ENCODE measurements around the gene ADGRG6.
"Not testable (repeated sequence)": the region's sequence is repeated elsewhere in the genome, so short reads cannot be mapped to it uniquely, and the experiment has no call there.

Gene ADGRG6

DNA sequence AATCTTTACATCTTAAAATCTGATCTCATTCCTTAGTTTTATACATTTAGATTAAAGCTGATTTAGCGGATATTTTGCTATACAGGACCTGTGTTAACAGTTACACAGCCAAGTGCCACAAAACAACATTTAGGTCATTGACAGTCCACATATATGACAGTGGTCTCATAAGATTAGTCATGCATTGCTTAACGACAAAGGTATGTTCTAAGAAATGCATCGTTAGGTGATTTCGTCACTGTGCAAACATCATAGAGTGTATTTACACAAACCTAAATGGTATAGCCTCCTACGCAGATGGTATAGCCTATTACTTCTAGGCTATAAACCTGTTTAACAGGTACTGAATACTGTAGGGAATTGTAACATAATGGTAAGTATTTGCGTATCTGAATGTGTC, 21.6 kb downstream of the ADGRG6 start:
- no peak for DNase-seq

DNA sequence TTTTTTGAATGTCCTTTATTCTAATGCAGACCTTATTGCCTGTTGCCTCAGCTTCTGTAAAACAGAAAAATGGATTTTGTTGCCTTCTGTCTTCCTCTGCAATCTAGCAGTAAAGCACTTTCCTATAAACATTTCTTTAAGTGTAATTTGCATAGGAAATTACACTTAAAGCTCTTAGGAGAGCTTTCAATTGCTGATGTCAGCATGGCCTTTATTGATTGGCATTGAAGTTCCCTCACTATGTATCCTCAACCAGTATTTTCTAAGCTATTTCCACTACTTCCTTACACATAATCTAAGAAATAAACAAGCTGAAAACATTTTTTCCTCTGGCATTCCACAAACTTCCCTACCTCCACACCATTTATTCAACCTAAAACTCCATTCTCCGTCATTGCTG, 22.3 kb downstream of the ADGRG6 start:
- DNase-seq, result no peak

DNA sequence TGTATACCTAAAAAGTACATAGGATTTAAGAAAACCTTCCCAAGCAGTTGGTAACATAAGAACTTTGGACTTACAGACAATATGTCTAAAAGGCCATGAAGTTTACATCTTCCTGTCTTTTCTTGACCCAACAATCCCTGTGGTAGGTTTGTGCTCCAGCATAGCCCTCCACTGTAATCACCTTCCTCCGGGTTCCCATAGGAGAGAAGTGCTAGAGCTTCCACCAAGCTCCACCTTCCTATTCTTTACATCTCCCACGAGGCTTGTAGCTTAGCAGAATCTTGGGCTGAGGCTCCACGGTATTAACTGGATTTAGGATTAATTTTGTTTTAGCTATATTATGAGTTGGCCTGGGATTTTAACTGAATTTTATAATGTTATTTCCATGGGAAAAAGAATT, 23.3 kb downstream of the ADGRG6 start:
- DNase-seq, result no peak

DNA sequence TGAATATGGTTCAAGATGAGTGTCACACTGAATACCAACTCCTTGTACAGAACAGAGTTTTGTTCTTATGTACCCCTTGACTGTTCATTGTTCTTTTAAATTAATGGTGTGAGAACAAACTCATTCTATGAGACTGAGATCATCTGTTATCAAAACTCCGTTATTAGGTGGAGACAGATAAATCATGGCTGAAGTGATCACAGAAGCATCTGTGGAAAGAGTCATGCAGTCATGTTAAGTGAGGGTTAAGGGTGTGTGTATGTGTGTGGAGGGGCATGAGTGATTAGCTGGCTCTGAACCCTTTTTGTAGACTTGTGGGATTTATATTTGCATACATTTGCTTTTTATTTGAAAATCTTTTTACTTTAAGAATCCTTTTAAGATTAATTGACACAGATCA, 24.7 kb downstream of the ADGRG6 start:
- no peak for DNase-seq

DNA sequence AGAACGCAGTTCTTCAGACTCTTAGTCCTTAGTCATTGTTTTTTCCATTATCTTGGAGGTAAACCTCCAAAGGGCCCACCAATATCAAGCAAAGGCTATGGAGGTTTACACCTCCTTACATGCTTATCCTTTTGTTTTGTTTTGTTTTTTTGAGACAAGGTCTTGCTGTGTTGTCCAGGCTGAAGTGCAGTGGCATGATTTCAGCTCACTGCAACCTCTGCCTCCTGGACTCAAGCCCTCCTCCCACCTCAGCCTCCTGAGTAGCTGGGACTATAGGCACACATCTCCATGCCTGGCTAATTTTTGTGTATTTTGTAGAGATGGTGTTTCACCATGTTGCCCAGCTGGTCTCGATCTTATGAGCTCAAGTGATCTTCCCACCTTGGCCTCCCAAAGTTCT, 26.3 kb downstream of the ADGRG6 start:
- no peak for DNase-seq

DNA sequence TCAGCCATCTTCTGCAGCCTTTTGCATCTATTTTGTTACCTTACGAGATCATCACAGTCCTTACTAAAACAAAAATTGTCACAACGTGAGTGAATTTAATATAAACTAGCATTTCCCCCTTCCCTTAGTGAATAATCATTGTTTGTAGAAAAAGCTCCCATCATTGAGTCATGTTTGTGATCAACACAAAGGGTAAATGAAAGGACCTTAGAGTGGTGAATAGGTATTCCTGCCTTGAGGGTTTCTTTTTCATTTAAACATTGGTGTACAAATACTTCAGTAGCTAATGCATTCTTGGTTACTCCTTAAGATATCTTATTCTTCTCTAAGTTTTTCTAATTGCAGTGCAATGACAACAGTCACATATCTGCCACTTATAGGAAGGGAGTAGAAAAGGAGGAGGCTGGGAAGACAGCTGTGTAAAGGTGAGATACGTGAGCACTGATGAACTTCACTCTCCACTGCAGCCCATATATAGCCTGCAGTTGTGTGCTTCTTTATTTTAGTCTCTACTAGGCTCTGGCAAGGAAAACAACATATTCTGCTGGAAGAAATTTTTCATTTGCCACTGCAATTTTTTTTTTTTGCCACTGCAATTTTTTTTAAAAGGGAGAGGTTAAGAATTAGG, 27.8 kb downstream of the ADGRG6 start:
- DNase-seq, result no peak

DNA sequence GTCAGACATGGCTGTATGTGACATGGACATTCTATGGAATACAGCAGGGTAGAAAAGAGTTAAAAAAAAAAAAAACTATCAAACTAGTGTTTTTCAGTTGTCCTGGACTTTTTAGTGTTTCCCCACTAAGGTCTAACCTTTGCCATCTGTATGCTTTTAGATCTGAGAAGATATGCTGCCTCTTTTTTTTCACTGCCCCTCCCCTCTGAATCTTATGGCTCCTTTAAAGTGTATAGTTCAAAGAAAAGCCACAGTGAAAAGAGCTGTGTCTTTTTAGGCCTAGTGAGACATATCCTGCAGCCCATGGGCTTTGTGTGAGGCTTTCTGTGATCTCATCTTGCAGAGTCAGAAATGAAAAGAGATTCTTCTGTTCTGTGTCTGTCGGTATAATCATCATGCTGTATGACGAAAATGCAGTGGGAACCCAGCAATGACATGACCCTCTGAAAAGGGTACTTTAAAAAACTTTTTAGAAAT, 29.3 kb downstream of the ADGRG6 start:
- no peak for DNase-seq

DNA sequence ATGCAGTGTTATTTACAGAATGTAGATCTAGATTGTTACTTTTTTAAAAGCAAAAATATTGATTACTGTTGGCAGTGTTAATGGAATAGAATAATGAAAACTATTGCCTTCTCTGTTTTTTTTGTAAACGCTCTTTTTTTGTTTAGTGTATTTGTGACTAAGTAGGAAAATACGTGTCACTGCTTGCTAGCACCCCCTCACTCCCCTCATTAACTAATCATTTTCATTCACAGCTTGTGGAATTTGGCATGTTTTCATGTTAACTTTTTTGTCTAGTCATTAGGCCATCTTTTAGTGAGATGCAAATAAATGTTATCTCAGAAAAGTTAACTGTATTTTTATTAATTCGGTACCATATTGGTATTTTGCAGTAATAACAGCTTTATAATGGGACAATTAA, 29.8 kb downstream of the ADGRG6 start:
- DNase-seq, result no peak

DNA sequence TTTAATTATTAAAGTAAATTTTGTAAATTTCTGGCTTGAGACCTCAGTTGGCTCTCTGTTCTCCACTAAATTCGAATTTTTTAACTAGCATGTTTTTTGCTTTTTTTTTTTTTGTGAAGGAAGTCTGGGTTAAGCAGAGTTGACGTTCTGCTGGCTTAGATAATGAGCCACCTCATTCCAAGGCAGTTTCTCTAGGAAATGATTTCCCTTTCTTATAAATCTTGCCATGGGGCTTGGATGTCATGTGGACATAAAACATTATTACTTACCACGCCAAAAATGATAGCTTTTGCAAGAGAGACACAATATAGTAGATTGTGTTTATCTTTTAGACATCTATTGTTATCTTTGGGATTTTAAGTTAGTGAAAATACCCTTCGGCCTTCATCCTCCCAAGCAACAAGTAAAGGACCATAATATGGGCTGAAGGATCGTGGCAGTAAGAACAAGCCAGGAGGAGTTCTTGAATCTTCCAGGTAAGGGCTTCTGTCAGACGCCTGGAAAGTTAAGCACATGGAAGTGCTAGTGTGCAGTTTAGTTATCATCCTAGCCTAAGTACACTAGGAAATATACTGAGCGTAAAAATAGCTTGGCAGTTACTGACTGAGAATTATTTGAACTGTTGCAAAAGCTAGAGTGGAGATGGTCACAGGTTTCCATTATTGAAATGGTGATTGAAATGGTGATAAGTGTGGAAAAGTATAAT, 30.7 kb downstream of the ADGRG6 start:
- DNase-seq, result no peak

DNA sequence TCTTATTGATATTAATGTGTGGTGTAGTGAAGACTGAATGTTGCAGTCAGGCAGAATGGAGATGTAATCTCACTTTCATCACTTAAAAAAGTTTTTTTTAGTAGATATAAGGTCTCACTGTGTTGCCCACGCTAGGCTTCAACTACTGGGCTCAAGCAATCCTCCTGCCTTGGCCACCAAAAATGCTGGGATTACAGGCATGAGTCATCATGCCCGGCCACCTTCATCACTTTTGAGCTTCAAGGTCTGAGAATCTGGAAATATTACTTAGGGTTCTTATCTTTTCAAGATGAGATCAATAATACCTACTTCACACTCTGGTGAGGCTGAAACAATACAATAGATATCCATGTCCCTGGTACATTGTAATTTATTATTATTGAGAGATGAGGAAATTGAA, 31.6 kb downstream of the ADGRG6 start:
- DNase-seq, result no peak

DNA sequence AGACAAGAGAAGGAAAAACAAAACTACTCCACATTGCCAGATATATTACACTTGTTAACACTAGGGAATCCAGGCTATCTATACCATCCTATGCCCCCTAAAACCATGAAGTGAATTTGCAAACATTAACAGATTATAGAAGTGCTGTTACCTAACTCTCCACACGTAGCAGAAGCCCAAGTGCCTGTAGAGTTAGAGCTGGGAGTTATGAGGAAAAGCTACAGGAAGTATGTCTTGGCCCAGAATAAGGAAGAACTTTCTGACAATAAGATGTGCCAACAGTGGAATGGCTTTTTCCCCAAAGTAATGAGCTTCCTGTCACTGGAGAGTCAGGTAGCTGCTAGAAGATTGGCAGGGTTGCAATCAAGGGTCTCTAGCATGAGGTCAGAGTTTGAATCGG, 32.5 kb downstream of the ADGRG6 start:
- DNase-seq, result no peak

DNA sequence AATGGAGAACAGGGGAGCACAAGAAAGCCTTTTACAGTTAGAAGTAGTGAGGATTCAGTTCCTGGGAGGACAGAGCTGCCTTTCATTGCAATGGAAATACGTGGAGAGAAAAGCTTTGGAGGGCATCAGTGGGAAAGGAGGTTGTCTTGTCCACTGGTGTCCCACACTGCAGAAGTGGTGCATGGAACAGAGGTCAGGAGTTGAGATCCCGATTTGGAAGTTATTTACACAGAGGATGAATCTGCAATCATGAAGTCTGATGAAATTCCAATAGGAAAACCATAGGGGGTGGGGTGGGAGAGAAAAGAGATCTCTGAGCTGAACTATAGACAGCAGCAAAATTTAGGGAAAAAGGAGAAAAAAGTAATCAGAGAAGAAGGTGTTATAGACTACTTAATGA, 33.6 kb downstream of the ADGRG6 start:
- no peak for DNase-seq

DNA sequence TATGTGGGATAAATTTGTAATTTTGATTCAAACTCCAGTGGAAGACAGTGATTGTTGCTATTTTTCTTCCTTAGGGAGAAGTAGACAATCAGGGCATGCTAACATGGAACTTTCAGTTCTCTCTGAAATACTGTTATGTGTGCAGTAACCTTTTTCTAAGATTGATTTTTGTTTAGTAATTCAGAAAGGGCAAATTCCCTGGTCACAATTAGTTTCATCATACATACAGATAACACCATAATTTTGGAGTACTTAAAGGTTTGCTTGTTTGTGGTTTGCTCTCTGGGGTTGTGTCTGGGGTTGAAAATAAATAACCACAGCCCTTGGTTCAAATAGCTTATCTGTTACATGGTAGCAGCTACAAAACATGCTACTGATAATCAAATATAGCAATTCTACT, 34.4 kb downstream of the ADGRG6 start:
- DNase-seq, result no peak

DNA sequence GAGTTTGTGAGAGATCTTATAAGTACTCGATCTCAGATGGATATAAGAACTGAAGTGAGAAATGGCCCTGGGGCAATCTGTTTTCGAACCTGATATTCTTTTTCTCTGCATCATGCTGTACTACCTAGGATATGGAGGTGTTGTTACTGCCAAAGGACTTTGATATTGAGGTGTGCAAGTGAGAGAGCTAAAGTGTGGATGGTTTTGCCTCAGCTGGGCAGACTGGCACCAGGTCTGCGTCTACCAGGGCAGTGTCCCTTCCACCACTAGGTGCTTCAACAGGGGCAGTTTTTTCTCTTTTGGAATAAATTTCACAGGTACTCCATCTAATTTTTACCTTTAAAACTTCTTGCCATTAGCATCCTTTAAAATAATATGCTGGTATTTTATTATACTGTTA, 35.0 kb downstream of the ADGRG6 start:
- DNase-seq, result no peak

DNA sequence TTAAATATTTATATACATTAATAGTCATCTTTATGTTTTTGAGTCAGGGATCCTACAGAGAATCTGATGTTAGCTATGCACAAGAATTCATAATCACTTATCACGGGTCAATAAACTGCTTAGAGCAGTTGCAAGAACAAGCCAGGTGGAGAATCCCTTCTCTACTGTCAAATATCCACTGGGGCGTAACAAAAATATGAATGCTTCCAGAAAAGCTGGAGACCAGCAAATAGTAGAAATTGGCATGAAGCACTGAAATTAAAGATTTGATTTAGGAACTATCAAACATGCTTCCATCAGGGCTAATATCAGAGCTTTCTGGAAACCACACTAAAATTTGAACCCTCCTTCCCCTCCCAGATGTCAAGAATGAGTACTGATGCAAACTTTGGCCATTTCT, 37.3 kb downstream of the ADGRG6 start:
- DNase-seq, result no peak

DNA sequence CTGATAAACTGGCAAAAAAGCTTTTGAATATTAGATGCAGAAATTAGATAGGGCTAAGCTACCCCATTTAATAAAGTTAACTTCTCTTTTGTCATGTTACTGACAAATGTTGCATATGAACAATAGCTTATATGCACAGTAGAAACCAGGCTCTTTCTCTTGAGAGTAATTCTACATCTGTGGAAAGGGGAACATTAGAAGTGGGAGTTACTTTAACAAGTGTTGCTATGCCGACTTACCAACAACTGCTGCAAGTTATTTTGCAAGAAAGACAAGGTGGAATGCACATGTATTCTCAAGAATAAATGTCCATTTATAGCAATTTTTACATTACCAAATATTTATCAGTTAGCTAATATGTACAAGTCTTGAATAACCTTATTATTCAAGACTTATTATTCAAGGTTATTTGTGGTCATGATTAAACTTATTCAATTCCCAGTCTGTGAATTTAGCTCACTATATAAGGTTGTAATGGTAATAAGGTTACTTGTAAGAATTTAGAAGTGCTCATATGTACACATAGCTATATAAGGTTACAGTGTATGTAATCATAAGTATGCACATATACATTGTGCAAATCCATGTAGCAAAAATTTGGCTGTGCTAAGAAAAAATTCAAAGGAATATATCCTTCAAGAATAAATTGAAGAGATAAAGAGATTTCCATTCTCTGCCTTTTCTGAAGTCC, 38.3 kb downstream of the ADGRG6 start:
- no peak for DNase-seq

DNA sequence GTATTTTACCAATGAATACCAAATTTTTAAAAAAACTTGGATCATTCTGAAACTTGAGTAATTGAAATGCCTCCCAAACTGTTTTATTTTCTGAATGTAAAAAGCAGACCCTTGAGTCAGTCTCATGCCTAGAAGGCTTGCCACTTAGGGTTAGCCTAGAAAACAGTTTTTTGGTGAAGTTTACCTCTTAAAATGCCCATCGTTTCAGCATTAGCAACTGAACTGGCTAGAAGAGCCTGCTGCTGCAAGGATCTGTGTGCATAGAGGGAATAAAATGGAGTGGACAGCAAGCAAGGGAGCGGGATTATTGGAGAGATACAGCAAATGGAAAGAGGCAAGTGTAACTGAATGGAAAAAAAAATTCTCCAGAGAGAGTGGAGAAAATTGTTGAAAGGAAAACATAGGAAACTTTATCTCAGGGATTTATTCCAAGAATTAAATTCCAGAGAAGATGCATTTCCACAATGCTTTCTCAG, 40.1 kb downstream of the ADGRG6 start:
- DNase-seq, result no peak

DNA sequence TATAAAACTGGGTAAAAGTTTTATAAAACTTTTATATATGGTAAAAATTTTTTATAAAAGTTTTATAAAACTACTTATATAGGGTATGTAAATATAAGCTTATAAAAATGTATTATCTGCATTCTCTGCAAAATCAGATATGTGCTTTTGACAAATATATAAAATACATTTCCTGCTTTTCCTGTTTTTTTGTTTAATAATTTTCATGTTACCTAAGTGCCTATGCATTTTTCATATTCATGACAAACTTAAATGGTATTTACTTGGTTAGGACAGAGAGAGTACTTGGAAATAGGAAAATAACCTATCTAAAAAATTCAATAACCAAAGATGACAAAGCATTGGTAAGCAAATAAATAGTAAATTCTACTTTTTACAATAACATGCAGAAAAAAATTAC, 41.2 kb downstream of the ADGRG6 start:
- no peak for DNase-seq

DNA sequence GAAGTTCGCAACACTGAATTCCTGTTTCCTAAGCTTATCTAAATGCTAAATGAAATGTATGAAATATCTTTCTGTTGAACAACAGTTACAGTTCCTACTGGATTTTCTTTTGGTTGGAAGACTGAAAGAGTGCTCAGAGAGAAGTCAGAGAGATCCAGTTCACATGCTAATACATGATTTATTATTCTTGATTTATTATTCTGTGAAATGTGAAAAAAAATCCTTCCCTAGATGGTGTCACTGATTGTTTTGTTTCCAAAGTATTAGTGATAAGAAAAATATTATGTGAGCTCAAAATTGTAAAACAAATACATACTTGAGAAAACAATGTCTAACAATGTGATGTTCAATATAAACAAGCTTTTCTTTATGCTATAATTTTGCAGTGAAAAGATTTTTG, 42.1 kb downstream of the ADGRG6 start:
- no peak for DNase-seq

DNA sequence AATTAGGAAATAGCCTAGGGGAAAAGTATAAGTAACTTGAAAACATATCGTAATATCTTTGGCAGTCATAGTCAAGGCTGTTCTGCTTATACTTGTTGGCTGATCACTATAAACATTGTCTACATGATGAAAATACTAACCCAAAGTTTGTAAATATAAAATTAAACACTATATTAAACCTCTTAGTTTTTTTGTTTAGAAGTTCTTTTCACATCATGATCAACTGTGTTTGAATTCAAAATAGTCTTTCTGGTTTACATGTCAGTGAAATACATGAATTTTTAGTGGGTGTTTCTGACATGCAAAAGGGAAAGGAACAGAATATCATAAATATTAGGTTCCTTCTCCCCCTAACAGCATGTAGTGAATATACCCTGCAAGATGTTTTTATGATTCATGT, 43.5 kb downstream of the ADGRG6 start:
- DNase-seq, result no peak

DNA sequence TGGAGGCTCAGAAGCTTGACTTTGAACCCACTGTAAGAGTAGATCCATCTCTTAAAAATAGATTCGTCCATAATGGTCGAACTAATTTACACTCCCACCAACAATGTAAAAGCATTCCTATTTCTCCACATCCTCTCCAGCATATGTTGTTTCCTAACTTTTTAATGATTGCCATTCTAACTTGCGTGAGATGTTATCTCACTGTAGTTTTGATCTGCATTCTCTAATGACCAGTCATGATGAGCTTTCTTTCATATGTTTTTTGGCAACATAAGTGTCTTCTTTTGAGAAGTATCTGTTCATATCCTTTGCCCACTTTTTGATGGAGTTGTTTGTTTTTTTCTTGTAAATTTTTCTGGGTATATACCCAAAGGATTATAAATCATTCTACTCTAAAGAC, 44.4 kb downstream of the ADGRG6 start:
- DNase-seq, result not testable (repeated sequence)

DNA sequence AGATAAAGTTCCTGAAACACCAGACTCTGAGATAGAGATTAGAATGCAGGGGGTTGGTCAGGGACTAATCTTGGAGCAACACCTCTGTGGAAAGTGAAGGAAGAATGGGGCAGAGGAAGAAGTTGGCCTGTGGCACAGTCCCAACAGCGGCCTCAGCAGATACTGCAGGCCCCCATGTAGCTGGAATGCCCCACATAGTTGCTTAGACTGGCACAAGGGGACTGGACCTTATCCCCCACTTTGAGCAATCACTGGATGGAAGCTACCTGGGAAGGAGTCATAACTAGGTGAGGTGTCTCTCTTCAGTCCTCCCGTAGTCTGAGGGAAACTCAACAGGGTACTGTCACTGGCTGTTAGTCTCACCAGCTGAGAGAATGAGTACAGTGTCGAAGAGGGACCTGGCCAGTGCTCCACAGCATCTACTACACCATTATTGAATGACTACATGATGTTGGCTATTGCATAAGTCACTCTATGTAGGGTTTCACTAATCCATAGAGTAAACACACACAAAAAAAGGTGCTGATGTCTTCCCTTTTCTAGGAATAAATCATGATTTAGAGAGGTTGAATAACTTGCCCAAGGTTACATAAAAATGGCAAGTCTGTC, 47.5 kb downstream of the ADGRG6 start:
- DNase-seq, result no peak

DNA sequence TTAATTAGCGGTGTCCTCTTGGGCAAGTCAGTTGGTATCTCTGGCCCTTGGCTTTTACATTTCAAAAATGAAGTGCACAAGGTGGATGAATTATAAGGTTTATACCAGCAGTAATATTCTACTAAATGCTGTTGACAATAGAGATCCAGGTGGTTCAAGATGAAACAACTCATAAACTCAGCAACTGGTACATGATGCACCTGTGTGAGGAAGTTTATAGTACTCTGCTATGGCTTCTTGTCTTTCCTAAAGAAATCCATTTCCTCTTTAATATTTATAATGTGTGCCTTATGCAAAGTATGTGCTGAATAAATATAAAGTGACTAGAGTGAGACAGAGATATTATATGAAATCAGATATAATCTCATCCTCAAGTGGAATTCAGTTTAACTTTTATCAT, 48.5 kb downstream of the ADGRG6 start:
- no peak for DNase-seq

DNA sequence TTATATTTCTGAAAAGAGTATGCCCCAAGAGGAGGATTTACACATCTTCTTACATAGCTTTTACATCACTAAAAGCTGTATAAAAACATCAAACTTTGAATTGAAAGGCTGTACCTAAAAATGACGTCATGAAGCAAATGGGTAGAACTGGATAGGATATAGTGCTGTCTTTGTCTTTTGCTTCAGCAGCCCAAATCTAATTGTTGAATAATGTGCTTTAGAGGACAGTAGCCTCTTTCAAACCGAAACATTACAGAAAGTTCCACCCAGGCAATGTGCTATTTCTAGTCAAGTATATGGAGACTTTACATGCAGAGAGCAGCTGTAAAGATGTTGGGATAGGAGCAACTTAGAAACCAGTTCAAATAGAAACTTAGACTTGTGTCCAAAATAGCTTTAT, 51.9 kb downstream of the ADGRG6 start:
- no peak for DNase-seq
